Cardiac fibroblast (primary cell): ENCODE data around the gene IMMP2L.

Experiments used
- DNase-seq, 2 donors: peaks; one replicate each; pipeline versions ENCODE4 v3.0.0 to v3.0.0-alpha.2; 2010; ENCODE audit warnings: low read depth in 2 of 2
- H3K4me3 ChIP-seq, 2 donors: replicated peaks in 1 of 2; 1 replicate in 1 of 2; 2 replicates in 1 of 2; pipeline ENCODE4 v1.5.1; 2011; ENCODE audit warnings: low read depth in 2 of 2, low read length in 2 of 2, mild to moderate bottlenecking in 2 of 2, moderate library complexity in 1 of 2
- CTCF ChIP-seq: IDR thresholded peaks from one replicate; pipeline ENCODE4 v1.5.1; 2011; ENCODE audit warnings: low read depth, mild to moderate bottlenecking, low read length, inconsistent platforms

The IMMP2L gene

GRCh38 chr7:110762546-110763225 lies 799.6 kb downstream of the IMMP2L start:
- TF ChIP-seq CTCF: no peak
- H3K4me3 ChIP-seq: no peak overlapping the region
- DNase-seq: peak in 1 of 2 donors; percentile 22

GRCh38 chr7:110760341-110760740 lies 802.0 kb downstream of the IMMP2L start:
- H3K4me3 ChIP-seq: no peak overlapping the region
- DNase-seq: no peak
- no peak for TF ChIP-seq CTCF

GRCh38 chr7:110759069-110759468 lies 803.2 kb downstream of the IMMP2L start:
- TF ChIP-seq CTCF: no peak
- no peak for DNase-seq
- no peak overlapping the region for H3K4me3 ChIP-seq

- TF ChIP-seq CTCF: no peak
- H3K4me3 ChIP-seq: no peak overlapping the region
- DNase-seq: no peak
Measured at GRCh38 chr7:110754649-110755048, 807.6 kb downstream of the IMMP2L start.

- no peak for TF ChIP-seq CTCF
- no peak for DNase-seq
- H3K4me3 ChIP-seq: no peak overlapping the region
Measured at GRCh38 chr7:110750931-110751605, 811.2 kb downstream of the IMMP2L start.

- TF ChIP-seq CTCF: no peak
- H3K4me3 ChIP-seq: no peak overlapping the region
- DNase-seq: no peak
Measured at GRCh38 chr7:110733221-110733620, 829.1 kb downstream of the IMMP2L start.

GRCh38 chr7:110724811-110725210 lies 837.5 kb downstream of the IMMP2L start:
- DNase-seq: no peak
- H3K4me3 ChIP-seq: no peak overlapping the region
- no peak for TF ChIP-seq CTCF
